ENCODE measurements around the gene KCNMA1.

The KCNMA1 gene

DNA sequence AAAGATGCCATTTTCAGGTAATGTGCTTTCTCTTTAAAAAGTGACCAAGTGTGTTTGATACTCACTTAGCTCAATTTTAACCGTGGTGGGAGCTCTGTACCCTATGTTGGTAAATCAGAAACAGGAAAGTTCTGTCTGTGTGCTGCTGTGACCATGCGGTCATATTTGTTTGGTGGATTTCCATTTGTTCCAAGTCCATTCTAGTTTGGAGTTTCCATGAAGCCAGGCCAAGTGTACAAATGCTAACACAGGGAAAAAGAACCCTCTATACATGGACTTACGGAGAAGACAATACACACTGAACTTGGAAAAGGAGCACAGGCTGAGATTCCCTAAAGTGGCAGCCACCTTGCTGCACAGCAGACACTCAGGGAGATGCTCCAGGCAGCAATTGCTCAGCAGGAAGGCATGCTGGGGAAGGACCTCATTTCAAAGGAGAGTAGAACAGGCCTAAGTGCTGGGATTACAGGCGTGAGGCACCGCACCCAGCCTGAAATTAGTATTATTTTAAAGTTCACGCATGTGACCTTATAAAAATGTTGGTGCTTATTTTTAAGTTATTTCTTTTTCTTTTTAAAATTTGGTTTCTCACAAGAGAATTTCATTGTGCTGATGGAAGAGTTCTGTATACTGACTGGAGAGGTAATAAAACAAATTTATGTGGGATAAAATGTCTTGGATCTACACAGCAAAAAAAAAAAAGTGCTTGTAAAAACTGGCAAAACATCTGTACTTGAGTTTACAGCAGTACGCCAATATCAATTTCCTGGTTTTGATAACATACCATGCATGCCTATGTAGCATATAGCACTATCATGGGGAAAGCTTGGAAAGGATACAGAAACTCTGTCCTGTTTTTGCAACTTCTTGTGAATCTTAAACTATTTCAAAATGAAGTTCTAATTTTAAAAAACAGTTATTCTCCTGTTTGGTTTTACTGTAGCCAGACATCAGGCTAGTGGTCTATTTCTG lies 436.2 kb downstream of the KCNMA1 start:
- no peak for DNase-seq

DNA sequence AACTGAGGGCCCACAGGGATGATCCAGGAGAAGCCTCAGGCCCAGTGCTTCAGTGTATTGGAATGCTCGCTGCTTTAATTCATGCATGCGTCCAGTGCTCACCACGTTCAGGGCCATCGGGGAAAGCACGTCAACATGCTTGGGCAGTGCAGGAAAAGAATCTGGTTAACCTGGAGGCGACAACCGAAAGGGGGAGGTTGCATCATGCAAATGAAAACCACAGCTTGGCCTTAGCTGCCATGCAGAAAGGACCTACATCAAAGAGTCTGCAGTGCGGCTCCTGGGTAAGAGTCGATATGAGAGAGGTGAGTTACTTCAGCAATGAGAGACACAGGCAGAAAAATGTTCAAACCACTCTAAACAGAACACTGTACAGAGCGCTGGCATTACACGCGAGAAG lies 440.1 kb downstream of the KCNMA1 start:
- DNase-seq = no peak

DNA sequence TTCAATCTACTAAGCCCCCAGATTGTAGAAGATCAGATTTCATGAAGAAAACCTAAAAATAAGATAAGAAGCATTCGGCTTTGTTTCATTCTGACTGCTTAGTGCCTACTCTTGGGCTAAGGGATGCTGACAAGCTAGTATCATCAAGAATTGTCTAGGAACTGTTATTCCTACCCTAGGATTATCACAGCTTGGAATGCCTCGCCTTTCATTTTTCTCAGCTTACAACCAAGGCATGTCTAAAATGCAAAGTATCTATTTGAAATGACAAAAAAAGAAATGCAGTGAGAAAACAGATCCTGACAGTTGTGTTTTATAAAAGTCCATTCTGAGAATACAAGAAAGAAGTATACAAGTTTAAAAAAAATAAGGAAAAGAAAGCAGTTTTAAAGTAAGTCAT lies 441.0 kb downstream of the KCNMA1 start:
- DNase-seq = no peak

DNA sequence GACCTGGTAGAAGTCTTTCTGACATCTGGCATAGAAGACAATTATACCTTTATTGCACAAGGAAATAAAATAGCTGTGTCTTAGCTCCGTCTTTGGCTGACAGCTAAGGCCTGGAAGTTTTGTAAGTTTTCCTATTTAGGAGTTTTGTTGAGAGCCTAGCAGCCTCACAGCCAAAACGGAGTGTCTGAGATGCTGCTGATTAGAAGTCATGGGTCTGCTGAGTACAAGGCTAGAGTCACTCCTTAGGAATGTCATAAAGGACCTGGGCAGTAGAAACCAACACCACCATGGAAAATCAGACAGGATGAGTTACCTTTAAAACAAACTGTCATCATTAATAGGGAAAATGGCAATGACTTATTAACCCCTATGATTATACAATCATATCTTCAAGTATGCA lies 442.5 kb downstream of the KCNMA1 start:
- DNase-seq = no peak

DNA sequence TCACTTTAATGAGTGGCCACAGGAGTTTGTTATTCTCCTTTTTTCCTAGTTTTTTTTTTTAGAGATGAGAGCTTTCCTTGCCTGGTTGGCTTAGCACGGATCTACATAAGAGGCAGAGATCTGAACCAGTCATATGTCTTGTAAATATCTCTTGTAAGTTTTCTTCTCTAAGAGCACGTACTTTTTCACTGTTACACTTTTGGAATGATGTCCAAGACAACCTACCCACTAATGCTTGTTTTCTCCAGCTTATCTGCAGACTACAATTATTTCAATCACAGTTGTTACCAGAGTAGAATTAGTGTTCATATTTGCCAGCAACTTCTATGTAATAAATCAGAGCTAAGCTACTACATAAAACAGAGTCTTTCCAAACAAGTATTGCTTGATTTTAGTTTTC lies 444.6 kb downstream of the KCNMA1 start:
- DNase-seq = no peak

DNA sequence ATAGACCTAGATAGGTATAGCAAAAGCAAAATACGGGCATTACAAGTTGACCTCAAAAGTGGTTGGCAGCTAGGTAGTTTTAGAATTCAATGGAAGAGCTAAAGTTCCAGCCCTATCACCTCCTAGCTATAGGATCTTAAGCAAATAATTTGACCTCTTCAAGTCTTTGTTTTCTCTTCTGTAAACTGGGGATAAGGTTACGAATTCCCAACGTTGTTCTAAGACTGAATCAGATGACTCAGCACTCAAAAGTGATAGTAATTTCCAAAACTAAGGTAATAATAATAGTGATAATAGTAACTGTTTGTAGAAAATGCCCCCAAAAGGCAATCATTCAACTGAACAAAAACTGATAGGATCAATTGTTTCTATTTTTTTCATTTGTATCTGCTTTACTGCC lies 445.2 kb downstream of the KCNMA1 start:
- no peak for DNase-seq

DNA sequence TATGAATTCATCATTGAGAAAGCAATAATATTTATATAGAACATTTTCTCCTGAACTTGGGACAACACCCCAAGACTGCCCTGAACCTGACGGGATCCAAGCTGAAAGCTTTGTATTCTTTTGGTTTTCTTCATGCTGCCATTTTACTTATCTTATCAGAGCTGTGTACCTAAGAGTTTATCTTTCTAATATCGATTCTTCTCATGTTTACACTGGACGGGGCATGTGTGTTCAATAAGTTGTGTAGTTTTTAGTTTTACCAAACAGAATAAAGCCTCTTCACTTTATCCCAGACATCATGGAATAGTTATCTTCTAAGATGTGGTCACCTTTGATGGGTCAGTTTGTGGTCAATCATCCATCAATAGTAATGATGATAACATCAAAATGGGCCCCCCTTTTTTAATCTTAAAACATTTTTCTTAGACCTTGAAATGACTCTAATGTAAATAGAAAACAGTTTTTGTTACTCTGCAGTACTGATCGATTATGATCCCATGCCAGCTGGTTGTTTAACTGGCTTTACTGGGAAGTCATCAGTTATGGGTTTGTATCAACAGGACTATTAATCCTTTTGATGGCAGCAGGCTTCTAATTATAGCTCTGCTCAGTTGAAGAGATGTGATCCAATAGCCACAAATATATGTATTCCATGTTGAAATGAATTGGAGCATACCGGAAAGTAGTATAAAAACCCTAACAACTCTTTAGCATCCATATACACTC lies 446.1 kb downstream of the KCNMA1 start:
- no peak for DNase-seq

DNA sequence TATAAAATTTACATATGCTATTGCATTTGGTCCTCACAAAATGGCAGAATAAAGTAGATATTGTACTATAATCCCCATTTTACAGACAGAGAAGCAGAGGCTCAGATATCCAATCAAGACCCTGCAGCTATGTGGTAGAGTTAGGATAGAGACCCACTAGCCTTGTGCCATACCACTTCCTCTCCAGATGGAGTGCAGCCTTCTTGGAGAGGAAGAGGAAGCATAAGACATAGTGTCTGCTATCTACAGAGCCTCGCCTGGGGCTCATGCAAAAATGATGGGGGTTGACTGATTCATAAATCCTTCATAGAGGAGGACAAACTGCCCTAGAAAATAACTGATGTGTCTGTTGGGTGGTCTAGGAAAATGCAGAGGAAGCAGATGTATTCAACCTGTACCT lies 447.3 kb downstream of the KCNMA1 start:
- DNase-seq = peak in 2 of 4 experiments; percentile 13 to 36

DNA sequence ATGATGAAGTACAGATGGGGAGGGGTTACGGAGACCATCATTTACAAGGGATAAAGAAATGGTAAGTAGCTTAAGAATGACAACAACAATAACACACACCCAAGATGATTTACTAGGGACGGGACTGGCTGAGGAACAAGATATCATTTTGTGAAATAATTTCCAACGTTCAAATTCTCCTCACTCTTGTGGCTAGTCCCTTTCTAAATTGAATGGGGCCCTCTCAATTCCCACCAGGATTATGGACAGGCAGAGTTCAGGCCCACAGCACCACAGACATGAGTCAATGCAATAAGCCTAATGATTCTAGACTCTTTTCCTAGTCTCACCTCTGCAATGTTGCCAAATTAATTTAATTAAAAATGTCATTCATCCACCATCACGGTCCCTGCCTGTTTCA lies 448.1 kb downstream of the KCNMA1 start:
- DNase-seq = no peak

DNA sequence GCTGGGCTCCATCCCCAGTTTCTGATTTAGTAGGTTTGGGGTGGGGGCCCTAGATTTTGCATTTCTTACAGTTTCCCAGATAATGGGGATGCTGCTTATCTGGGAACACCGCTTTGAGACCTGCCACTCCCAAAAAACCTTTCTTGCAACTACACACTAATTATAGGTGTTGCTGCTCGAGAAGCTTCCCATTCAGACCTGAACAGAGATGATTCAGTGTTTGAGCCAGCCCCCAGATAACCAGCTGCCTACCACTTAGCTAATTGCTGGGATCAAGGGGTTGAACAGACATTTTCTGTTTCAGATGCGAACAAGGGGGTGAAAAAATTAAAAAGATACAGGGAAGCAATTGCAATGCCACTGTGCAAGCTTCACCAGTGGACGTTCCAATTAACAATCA lies 448.5 kb downstream of the KCNMA1 start:
- DNase-seq = no peak

DNA sequence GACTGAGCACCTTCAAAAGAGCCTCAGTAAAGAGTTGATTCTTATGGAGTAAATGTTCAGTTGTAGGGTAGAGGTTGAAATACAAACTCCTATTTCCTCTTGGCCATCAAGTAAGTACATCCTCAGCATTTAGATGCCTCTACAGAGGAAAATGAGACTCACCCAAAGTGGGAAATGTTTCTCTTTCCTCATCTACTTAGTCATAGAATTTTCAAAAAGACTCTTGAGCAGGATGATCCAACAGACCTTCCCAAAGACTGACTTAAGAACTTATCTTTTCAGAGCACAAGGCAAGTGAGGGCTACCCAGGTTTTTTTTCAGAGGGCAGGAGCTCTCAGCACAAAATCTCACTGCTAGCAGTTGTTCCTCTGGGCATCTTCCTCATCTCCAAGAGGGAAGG lies 449.1 kb downstream of the KCNMA1 start:
- no peak for DNase-seq

DNA sequence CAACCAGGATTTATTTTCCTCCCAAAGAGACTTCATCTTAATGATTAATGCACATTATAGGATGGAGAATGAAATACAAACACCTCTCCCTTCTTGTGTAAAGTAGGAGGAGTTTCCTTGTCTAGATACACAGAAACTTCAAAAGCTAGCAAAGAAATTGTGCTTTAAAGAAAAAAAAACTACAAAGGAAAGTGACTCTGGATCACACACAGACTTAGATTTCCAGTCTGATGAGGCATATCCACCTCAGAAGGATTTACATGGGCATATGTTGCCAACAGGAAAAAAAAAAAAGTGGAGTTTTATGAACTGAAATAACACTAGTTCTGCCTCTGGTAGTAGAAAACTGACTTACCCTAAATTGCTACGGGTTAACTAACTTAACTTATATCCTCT lies 449.6 kb downstream of the KCNMA1 start:
- DNase-seq = no peak

DNA sequence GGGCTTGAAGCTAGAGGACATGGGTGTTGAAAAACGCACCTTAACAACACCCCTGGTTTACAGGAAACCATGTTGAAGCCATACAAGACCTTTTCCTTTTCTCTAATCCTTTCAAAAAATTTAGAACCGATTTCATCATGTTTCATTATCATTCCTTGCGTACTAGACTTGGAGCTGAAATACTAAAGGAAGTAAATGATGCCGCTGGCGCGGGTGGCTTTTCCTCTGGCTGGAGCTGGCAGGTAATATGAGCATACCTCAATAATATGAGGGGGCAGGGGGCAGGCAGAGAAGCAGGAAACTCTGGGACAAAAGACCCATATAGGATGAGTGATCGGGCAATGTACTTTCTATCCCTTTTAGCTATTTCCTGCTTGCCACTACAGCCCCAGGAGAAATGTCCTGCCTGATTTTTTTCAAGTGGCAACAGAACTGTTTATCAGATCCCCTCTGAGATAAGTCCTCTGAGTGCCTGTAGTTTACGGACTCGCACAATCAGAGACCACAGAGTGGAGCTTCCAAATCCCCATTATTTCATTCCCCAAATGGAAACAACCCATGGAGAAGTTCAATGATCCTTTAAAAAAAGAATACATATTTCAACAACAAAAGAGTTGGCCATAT lies 450.1 kb downstream of the KCNMA1 start:
- DNase-seq = no peak

DNA sequence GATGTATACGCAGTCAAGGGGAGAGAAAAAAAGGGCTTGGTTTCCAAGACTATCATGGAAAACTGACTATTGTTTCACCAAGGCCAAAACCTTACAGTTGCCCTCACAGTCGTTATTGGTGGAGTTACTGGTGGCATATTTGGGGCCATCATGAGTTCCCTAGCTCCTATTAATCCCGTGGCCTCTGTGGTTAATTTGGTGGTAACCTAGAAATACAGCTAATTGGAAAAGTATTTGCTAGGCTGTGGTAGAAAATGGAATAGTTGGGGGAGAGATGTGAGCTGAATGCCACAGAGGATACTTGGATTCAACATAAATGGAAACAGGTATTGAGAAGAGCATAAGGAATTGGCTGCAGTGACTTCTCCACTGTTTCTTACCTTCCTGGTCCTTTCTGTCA lies 450.7 kb downstream of the KCNMA1 start:
- no peak for DNase-seq

DNA sequence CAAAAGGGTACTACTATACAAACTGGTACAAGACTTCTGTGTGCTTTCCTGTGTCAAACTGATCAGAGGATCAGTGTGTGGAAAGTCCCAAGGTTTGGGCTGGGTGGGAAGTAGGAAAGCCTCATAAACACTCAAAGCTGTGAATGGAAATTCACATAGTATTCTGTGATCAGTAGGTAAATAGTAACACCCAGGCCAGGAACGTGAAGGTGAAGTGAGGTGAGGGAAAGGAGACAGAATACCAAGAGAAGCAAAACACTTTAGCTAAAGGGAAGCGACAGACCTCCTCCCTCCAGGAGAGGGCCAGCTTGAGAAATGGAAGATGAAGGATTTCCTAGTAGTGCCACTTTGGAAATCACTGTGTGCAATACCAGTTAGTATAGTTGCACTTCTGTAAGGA lies 451.9 kb downstream of the KCNMA1 start:
- DNase-seq = no peak

DNA sequence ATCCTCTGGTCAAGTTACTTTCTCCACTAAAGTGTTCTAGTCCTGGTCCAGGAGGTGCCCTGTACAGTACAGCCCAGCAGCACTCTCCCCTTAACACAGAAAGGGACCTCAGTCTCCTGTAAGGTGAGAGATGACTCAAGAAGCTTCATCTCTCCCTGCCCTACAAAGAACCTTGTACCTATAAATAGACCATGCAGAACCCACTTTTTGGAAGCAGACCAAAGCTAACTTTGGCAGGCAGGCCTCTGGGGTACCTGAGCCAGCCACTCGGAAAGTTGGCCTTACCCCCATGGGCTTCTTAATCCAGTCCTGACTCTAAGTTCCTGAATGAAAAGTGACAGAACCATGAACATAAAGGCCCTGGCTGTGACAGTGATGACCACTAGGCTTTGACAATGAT lies 454.8 kb downstream of the KCNMA1 start:
- DNase-seq = no peak

DNA sequence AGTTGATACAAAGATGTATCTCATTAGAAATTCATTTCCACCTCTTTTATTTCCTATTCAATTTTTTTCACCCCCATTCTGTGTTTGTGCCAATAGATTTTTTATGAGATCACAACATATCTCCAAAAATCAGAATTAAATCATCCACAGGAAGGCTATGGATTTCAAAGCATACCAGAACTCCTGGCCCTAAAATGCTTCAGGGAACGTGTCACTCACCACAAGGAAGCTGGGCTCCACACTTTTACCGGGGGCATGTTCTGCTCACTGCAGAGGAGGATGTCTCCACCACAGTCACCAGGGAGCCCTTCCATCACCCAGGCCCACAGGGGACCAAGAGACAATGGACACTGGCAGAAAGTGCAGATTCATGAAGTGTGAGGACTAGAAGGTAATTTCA lies 456.8 kb downstream of the KCNMA1 start:
- no peak for DNase-seq

DNA sequence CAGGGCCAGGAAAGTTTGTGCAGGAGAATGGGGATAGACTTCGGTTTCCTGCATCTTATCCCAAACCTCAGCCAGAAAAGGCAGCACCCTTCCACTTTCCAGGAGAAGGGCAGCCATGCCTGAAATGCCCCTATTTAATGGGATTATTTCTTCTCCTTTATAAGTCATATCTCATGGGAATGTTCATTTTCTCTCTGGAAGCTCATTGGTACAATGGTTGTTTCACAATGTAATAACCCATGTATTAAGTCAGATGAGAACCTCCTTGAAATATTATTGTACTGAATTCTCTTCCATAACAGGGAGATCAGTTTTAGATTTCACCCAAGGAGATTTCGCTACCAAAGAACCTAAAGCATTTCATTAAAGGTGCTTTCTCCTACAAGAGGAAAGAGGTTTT lies 457.5 kb downstream of the KCNMA1 start:
- DNase-seq = no peak

DNA sequence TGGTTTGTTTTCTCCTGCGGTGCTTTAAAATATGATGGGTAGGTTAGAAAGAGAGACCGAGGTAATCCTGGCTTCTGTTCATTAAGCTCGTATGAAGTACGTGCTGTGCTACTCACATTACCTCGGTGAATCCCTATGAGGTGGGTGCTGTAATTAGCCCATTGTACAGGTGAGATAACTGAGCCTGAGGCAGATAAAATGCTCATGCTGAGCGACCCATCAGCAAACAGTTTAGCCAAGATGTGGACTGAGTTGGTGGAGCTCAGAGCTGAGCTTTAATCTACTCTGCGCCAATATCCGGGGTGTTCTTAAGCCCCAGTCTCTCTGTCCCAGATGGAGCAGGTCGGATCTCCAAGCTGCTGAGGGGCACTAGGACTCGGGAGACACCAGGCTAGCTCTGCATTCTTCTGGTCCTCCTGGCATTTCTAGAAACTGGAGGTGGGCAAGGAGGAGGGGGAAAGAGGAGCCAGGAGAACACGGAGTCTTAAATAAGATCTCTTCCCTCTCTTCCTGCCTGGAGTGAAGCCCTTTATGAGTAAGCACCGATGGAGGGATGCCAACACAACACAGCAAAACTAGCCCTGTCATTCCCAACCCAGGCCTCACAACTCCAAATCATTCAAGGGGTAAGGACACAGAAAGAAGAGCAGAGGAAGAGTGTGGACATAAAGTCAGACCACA lies 458.5 kb downstream of the KCNMA1 start:
- no peak for DNase-seq

DNA sequence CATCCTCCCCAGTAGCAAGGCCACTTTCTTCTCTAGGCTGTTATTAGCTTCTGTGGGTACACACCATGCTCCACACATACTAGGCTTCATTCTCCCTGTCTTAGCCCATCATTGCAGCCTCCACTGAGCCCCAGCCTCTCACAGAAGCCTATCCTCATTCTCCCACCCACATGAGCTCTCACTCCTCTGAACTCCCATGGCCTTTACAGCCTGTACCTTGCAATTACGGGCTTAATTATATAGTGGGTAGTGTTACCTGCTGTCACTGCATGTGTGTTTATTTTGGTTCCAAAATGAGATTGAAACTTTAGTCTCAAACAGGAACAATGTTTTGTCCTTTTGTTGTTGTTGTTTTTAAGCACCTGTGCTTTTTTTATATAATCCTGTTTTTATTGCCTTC lies 460.0 kb downstream of the KCNMA1 start:
- no peak for DNase-seq

DNA sequence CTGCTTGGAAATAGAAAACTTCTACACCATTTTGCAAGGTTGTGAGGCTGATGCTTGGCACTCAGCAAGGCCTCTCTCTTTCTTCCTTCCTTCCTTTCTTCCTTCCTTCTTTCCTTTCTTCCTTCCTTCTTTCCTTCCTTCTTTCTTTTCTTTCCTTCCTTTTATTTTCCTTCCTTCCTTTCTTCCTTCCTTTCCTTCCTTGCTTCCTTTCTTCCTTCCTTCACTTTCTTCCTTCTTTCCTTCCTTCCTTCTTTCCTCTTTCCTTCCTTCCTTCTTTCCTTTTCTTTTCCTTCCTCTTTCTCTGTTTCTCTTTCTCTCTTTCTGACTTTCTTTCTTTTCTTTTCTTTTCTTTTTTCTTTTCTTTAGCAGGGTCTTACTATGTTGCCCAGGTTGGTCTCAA lies 460.4 kb downstream of the KCNMA1 start:
- no peak for DNase-seq

DNA sequence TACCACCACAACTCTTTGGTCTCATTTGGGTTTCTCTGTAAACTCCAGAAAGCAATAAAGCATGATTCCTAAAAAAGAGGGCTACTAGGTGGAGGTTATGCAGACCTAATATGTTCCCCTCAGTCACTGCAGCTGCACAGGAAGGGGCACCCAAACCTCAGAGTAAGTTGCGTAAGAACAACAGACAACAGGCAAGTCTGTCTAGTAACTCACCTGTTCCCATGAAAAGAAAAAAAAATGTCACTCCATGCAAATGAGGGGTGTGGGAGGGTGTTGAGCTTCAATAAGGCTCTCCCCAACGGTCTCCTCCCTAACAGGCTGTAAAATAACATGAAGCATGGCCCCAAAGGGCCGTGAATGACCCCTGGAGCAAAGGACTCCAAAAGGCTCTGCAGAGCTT lies 461.4 kb downstream of the KCNMA1 start:
- DNase-seq = no peak

DNA sequence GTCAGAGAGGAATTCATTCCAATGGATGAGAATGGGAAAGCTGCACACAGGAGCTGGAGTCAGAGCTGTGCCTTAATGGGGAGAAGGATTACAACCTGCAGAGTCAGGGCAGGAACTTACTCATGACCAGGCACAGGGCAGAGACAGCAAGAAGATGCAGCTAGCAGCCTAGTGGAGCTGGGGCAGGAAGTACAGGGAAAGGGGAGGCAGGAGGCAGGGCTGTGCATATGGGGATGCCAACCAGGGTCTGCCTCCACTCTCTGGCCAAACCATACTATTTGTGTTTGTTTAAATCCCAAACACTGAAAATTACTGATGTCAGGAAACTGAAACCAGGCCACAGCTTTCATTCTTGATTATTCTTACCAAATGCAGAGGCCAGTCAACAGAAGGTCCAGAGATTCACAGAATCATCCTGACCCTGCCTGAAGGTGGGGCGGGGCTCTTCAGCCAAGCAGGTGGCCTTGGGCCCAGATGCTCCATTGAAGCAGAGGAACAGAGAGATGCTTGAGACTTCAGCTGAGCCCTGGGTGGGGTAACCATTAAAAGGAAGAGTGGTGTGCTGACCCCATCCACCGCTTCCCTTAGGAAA lies 461.9 kb downstream of the KCNMA1 start:
- DNase-seq = no peak

All from suppressor macrophage (primary cell).